NCI-H2081 treated with DMSO at 0.1 percent for 48 hours (cell line): ENCODE measurements around the gene HOXA3.

Experiments
- DNase-seq: peaks from one replicate; lab custom pipeline; 2025; lab: John Stamatoyannopoulos, UW

HOXA3 gene

GRCh38 chr7:27189295-27189996 lies 37.1 kb upstream of the HOXA3 start:
- no peak for DNase-seq

GRCh38 chr7:27188386-27189294 lies 36.3 kb upstream of the HOXA3 start:
- DNase-seq: no peak

- no peak for DNase-seq
Observed at GRCh38 chr7:27187475-27188385, 35.3 kb upstream of the HOXA3 start.

- no peak for DNase-seq
Observed at GRCh38 chr7:27186668-27187474, 34.5 kb upstream of the HOXA3 start.

- DNase-seq: no peak
Observed at GRCh38 chr7:27185854-27186667, 33.7 kb upstream of the HOXA3 start.

DNA sequence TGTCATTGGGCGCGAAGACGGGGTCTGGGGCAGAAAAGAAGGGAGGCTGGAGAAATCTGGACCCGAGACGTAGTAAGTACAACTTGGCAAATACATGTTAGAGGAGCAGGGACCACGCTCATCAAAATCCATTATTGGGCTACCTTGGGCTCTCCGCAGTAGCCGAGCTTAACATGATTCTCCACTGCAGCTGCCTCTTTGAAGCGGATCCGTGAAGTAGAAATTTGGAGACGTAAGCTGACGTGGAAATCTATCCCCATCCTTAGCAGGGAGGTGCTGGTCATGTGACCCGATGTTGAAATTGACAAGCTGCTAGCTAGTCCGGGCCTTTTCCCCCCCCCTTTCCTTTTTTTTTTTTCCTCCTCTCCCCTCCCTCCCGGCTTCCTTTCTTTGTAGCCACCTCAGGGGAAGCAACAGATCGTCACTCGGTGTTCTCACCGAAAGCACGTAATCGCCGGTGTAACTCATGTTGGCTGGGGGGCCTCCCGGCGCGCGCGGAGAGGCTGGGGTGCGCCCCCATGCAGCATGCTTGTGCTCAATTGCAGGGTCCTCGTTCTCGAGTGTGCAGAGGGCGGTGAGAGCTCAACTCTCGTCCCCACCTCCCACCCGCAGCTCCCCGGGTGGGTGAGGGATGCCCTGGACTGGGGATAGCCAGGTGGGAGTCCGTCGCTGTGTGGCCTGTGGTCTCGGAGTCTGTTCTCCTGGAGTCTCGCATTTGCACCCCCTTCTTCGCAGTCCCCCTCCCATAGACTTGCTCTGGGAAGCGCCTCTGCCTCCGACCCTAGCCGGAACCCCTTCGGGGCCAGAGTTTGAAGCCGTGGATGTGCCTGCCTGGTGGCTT lies 32.9 kb upstream of the HOXA3 start, which contains the start of gene HOXA11:
TSS of gene HOXA11 (minus strand) at position 220 of the 841 bp plus-strand sequence. CDS start at position 132, 88 bp downstream.
- no peak for DNase-seq

DNA sequence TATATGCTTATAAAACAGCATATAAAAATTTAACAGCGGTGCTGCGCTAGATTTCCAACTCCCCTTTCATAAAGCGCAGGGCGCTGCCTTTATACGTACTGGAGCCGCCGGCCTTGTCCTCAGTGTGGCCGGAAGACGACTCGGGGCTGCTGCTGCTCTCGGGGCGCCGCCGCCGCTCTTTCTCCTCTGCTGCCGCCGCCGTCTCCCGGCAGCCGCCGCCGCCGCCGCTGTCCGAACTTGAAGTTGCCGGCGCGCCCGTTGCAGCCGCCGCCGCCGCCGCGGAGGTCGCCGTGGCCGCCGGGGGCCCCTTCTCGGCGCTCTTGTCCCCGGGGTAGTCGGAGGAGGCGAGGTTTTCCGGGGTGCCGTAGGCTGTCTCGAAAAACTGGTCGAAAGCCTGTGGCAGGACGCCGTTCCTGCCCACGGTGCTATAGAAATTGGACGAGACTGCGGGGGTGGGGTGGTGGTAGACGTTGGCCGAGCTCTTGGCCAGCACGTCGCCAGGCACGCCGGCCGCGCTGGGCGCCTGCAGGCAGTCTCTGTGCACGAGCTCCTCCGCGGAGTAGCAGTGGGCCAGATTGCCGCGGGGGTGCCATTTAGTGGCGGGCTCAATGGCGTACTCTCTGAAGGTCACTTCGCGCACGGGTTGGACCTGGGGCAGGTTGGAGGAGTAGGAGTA lies 32.1 kb upstream of the HOXA3 start:
- DNase-seq: no peak

DNA sequence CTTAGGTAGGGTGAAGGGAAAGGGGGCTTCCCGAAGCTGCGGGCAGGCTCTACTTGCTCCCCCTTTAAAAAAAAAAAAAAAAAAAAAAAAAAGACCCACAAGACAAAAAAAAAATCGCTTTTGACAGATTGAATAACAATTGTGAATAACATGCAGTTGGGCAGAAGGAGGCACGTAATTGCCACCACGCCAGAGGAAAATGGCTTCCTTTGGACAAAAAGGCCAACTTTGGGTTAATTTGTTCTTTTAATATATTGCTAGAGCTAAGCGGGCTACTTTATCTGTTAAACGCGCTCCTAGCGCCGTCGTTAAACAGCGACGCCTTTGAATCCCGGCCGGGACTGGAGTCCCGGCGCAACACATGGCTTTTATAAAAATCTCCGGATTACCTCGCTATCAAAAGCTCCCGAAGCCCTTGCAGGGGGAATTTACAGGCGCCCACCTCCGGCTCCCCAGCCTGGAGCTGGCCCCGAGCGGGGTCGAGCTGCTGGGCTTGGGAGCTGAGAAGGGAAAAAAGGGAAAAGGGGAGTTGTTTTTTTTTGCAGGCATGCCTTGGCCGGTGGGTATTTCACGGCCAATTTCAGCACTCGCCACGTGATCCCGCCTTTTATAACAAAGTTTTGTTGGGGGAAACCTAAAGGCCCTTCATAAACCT lies 31.4 kb upstream of the HOXA3 start:
- DNase-seq: no peak

DNA sequence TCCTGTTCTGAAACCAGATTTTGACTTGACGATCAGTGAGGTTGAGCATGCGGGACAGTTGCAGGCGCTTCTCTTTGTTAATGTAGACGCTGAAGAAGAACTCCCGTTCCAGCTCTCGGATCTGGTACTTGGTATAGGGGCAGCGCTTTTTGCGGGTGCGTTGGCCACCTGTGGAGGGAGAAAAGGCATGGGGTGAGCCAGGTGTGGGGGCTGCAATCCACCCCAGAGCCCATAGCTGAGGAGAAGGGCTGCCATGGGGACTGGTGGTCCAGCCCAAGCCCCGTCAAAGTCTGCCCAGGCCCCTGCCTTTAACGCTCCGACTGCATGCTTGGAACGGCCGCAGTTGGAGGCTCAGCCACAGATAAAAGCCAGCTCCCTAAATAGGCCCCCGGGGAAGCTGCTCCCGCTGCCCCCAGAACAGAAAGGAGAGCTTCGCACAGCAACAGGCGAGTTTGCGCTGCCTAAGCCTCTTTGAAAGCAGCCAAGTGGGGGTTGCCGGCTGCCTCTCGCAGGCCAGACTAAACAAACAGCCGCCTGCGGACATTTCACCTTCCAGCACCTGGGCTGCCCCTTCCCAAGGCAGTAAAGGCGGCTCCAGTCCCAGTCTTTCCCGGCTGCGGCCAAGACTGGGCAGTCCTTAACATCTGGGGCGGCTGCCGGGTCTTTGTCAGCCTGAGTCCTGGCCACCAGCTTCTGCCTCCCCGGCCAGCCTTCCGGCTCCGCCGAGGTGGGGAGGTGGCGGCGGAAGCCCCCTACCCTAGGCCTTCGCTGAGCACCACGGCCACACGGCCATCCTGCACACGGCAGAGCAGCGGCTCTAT lies 30.7 kb upstream of the HOXA3 start:
- no peak for DNase-seq

DNA sequence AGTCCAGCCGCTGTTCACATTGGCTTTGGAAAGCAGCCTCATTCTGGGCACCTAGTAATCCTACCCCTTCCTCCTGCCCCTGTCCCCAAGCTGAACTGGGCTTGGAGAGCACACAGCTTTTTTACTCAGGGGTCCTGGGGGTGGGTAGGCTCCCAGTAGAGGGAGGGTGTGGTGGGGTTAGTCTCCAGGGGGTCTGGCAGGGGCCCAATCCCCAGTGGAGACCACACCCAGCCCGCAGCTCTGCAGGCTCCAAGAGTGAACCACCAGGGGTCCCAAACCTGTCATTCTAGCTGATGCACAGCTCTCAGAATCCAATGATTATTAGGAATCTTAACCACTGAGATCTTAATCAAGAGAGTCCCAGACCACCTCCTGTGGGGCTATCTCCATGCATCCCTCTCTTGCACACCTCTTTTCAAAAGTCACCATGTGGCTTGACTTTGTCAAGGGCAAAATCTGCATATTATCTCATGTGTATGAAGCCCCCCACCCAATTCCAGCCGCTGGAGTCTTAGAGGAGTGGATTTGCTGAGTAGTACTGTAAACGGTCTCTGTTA lies 30.0 kb upstream of the HOXA3 start:
- DNase-seq: no peak

- no peak for DNase-seq
Observed at GRCh38 chr7:27181795-27182275, 29.5 kb upstream of the HOXA3 start.

DNA sequence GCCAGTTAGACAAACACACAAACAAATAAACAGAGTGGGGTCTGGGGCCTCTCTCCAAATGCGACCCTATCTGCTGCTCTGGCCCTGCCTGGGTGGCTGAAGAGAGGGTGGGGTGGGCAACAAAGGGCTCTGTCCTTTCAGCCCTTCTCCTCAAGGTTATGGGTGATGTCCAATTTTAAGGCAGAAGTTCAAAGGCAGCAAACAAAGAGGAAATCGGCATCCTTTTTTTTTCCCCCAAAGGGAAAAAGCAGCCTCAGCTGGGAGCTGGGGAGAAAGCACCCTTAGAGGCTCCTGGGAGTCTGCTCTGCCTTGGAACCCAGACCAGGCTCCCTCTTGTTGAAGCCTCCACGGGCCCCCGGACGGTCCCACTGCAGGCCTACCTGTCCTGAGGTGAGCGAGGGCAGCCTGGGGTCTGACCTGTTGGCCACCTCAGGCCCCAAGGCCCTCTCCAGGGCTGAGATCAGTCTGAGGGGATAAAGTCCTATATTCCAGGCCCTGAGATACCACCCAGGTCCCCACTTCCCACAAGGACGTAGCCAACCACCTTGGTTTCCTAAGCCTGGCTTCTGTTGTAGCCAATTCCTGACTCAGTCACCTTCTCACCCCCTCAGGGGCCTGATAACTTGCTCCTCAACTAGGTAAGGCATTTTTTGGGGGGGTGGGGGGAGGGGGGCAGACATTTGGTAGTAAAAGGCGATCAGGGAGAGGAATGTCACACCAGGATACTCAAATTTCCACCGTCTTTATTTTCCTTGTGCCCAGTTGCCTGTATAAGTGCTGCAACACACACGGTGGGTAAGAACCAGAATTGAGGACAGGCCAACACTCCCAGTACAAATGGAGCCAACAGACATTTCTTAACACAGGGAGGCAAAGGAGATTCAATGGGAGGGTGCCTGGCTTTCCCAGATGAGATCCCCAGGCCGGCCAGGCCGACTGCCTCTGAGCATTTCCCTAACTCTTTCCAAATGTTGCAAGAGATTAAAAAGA lies 28.3 kb upstream of the HOXA3 start:
- no peak for DNase-seq

- DNase-seq: no peak
Observed at GRCh38 chr7:27179503-27180430, 27.4 kb upstream of the HOXA3 start.

- no peak for DNase-seq
Observed at GRCh38 chr7:27179030-27179429, 26.6 kb upstream of the HOXA3 start.

GRCh38 chr7:27178366-27178765 lies 26.0 kb upstream of the HOXA3 start:
- no peak for DNase-seq
